SK-N-SH treated with all-trans-retinoic acid at 6 μM for 48 hours (cell line): Measurements from ENCODE around the gene NMNAT1.
A peak's percentile ranks its signal among the peaks of the same experiment; 100 is the strongest.

Experiments used
- ATAC-seq: fragments of 200-7000 bp; cut with Tn5 transposase; 3 replicates; pipeline ENCODE4 v1.9.1; 2020; ENCODE audit warnings: mild to moderate bottlenecking, moderate library complexity
- ARNTL ChIP-seq: fragments of 450-650 bp; formaldehyde crosslinking; IDR thresholded peaks from 2 replicates; pipeline ENCODE4 v1.5.0; 2020; ENCODE audit warnings: low read depth, mild to moderate bottlenecking, moderate library complexity, borderline replicate concordance
- BACH2 ChIP-seq: fragments of 250-450 bp; sonication (Bioruptor Pico); IDR thresholded peaks from 2 replicates; pipeline ENCODE4 v1.9.0; 2021; ENCODE audit warnings: mild to moderate bottlenecking, borderline replicate concordance
- CREB5 ChIP-seq: fragments of 250-450 bp; sonication (Bioruptor Pico); IDR thresholded peaks from 2 replicates; pipeline ENCODE4 v1.5.1; 2020; ENCODE audit warnings: low read depth, mild to moderate bottlenecking, moderate library complexity
- CSRNP3 ChIP-seq: fragments of 250-450 bp; sonication (Bioruptor Pico); IDR thresholded peaks from 2 replicates; pipeline ENCODE4 v1.5.1; 2021; ENCODE audit warnings: mild to moderate bottlenecking, moderate library complexity
- ESRRG ChIP-seq: fragments of 250-450 bp; sonication (Bioruptor Pico); IDR thresholded peaks from 2 replicates; pipeline ENCODE4 v1.6.1; 2021; ENCODE audit warnings: mild to moderate bottlenecking
- ISL1 ChIP-seq: fragments of 250-450 bp; sonication (Bioruptor Pico); IDR thresholded peaks from 2 replicates; pipeline ENCODE4 v2.1.2; 2022; ENCODE audit warnings: mild to moderate bottlenecking, moderate library complexity
- OSR1 ChIP-seq: fragments of 250-450 bp; sonication (Bioruptor Pico); IDR thresholded peaks from 2 replicates; pipeline ENCODE4 v1.8.0; 2022; ENCODE audit warnings: moderate library complexity, mild to moderate bottlenecking, inconsistent platforms
- POU6F1 ChIP-seq: fragments of 250-450 bp; sonication (Bioruptor Pico); IDR thresholded peaks from 2 replicates; pipeline ENCODE4 v1.8.0; 2021; ENCODE audit warnings: low read depth, mild to moderate bottlenecking, moderate library complexity, borderline replicate concordance
- PPARA ChIP-seq: fragments of 250-450 bp; sonication (Bioruptor Pico); IDR thresholded peaks from 2 replicates; pipeline ENCODE4 v1.5.0; 2020; ENCODE audit warnings: mild to moderate bottlenecking, borderline replicate concordance
- RARB ChIP-seq: fragments of 250-450 bp; sonication (Bioruptor Pico); IDR thresholded peaks from 2 replicates; pipeline ENCODE4 v1.8.0; 2021; ENCODE audit warnings: mild to moderate bottlenecking, moderate library complexity
- SNAI2 ChIP-seq: fragments of 250-450 bp; sonication (Bioruptor Pico); IDR thresholded peaks from 2 replicates; pipeline ENCODE4 v1.5.0; 2020; ENCODE audit warnings: mild to moderate bottlenecking, moderate library complexity
- TCF4 ChIP-seq: fragments of 250-450 bp; sonication (Bioruptor Pico); IDR thresholded peaks from 2 replicates; pipeline ENCODE4 v1.8.0; 2021; ENCODE audit warnings: mild to moderate bottlenecking, moderate library complexity, borderline replicate concordance
- TOX ChIP-seq: fragments of 250-450 bp; sonication (Bioruptor Pico); IDR thresholded peaks from 2 replicates; pipeline ENCODE4 v1.8.0; 2021; ENCODE audit warnings: mild to moderate bottlenecking, moderate library complexity, borderline replicate concordance
- ZC3H10 ChIP-seq: fragments of 250-450 bp; sonication (Bioruptor Pico); IDR thresholded peaks from 2 replicates; pipeline ENCODE4 v1.5.1; 2021; ENCODE audit warnings: mild to moderate bottlenecking, moderate library complexity
- ZFP3 ChIP-seq: fragments of 250-450 bp; sonication (Bioruptor Pico); IDR thresholded peaks from 2 replicates; pipeline ENCODE4 v1.5.0; 2020; ENCODE audit warnings: mild to moderate bottlenecking, moderate library complexity
- ZFP30 ChIP-seq: fragments of 450-650 bp; formaldehyde crosslinking; IDR thresholded peaks from 2 replicates; pipeline ENCODE4 v1.5.0; 2022; ENCODE audit warnings: mild to moderate bottlenecking, moderate library complexity
- ZNF70 ChIP-seq: fragments of 450-650 bp; formaldehyde crosslinking; IDR thresholded peaks from 2 replicates; pipeline ENCODE4 v1.5.0; 2020; ENCODE audit warnings: mild to moderate bottlenecking, moderate library complexity
- ZNF8 ChIP-seq: fragments of 450-650 bp; formaldehyde crosslinking; IDR thresholded peaks from 2 replicates; pipeline ENCODE4 v1.5.0; 2020; ENCODE audit warnings: mild to moderate bottlenecking, moderate library complexity
- TF ChIP-seq, protein P1 (sequence below): fragments of 250-450 bp; sonication (Bioruptor Pico); IDR thresholded peaks from 2 replicates; pipeline ENCODE4 v1.5.0; 2020; ENCODE audit warnings: mild to moderate bottlenecking, moderate library complexity

Gene NMNAT1

GRCh38 chr1:9942939-9943788, at the start of gene NMNAT1, which contains the start of gene LZIC:
Gene NMNAT1 (plus strand): TSS chr1:9943475. CDS start chr1:9972074, 28,599 bp downstream.
Gene LZIC (minus strand): TSS chr1:9943391. CDS start chr1:9936619, 6,772 bp downstream.
- TF ChIP-seq ZFP3 (CRISPR knock-in tag) (0 out of 2 replicates have a peak, but pooled peaks have one; percentile 37), ZFP30 (CRISPR knock-in tag) (no peak), ZC3H10 (CRISPR knock-in tag) (no peak), POU6F1 (CRISPR knock-in tag) (peak; percentile 35; the same call in 1 of the 2 replicates), TCF4 (CRISPR knock-in tag) (no peak), ESRRG (no peak), ISL1 (no peak)
- peak; percentile 98 for ATAC-seq

- peak; percentile 9; the same call in 1 of the 3 replicates for ATAC-seq
Observed at GRCh38 chr1:9894115-9894514, 49.2 kb upstream of the NMNAT1 start.

GRCh38 chr1:9900142-9901043, 42.9 kb upstream of the NMNAT1 start:
- TF ChIP-seq TOX (CRISPR knock-in tag) (no peak), ARNTL (CRISPR knock-in tag) (no peak), CREB5 (CRISPR knock-in tag) (no peak), ESRRG (no peak), SNAI2 (CRISPR knock-in tag) (no peak), OSR1 (CRISPR knock-in tag) (no peak), RARB (CRISPR knock-in tag) (no peak), CSRNP3 (no peak)
- ATAC-seq = no peak

More at GRCh38 chr1:9894115-9894514, 49.2 kb upstream of the NMNAT1 start:
- TF ChIP-seq SNAI2 (CRISPR knock-in tag) = no peak
- no peak for TF ChIP-seq ZNF70
- no peak for TF ChIP-seq ISL1
- TF ChIP-seq ESRRG = no peak

- ATAC-seq = no peak
- TF ChIP-seq ZFP3 (CRISPR knock-in tag) (no peak), ZNF70 (no peak), ZNF8 (CRISPR knock-in tag) (no peak), PPARA (CRISPR knock-in tag) (no peak), ESRRG (no peak), SNAI2 (CRISPR knock-in tag) (no peak), OSR1 (CRISPR knock-in tag) (no peak), BACH2 (CRISPR knock-in tag) (no peak), POU6F1 (CRISPR knock-in tag) (no peak), TOX (CRISPR knock-in tag) (no peak)
- TF ChIP-seq, protein P1, sequence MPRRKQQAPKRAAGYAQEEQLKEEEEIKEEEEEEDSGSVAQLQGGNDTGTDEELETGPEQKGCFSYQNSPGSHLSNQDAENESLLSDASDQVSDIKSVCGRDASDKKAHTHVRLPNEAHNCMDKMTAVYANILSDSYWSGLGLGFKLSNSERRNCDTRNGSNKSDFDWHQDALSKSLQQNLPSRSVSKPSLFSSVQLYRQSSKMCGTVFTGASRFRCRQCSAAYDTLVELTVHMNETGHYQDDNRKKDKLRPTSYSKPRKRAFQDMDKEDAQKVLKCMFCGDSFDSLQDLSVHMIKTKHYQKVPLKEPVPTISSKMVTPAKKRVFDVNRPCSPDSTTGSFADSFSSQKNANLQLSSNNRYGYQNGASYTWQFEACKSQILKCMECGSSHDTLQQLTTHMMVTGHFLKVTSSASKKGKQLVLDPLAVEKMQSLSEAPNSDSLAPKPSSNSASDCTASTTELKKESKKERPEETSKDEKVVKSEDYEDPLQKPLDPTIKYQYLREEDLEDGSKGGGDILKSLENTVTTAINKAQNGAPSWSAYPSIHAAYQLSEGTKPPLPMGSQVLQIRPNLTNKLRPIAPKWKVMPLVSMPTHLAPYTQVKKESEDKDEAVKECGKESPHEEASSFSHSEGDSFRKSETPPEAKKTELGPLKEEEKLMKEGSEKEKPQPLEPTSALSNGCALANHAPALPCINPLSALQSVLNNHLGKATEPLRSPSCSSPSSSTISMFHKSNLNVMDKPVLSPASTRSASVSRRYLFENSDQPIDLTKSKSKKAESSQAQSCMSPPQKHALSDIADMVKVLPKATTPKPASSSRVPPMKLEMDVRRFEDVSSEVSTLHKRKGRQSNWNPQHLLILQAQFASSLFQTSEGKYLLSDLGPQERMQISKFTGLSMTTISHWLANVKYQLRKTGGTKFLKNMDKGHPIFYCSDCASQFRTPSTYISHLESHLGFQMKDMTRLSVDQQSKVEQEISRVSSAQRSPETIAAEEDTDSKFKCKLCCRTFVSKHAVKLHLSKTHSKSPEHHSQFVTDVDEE (CRISPR knock-in tag) = no peak
Observed at GRCh38 chr1:9901148-9902059, 41.9 kb upstream of the NMNAT1 start.
